GM12878 (cell line): ENCODE data around the gene ABCA4. TPM values are rescaled to one million over a fixed set of nuclear protein-coding genes. Genes with fewer than 3 reads are reported as not detected.

Experiments
- ATAC-seq: fragments of 200-7000 bp; cut with Tn5 transposase; 3 replicates; pipeline ENCODE4 v1.9.1; 2020; ENCODE audit warnings: mild to moderate bottlenecking, moderate library complexity
- BruUV-seq: library from RNA; stranded (reverse); fragments of 400-500 nt; replicated peaks from 2 replicates; lab custom pipeline; 2021; lab: Mats Ljungman, UMichigan
- CTCF ChIA-PET: fragments of 300-600 bp; sonication (Branson Sonifier 250); formaldehyde crosslinking; extraction: SDS; loops from one replicate; lab custom pipeline; 2021; ENCODE audit warnings: inconsistent platforms; lab: Yijun Ruan, JAX
- POLR2A ChIA-PET: fragments of 350-600 bp; formaldehyde crosslinking; extraction: SDS; loops from one replicate; lab custom pipeline; 2021; ENCODE audit warnings: inconsistent platforms; lab: Charles Lee
- RAD21 ChIA-PET: fragments of 300-600 bp; sonication (Branson Sonifier 250); formaldehyde crosslinking; loops from one replicate; lab custom pipeline; 2023; ENCODE audit warnings: antibody characterized with exemption; ENCODE audit not compliant: unreplicated experiment; lab: Charles Lee
- SMC1A ChIA-PET: fragments of 300-600 bp; sonication (Branson Sonifier 250); formaldehyde crosslinking; loops from one replicate; lab custom pipeline; 2023; ENCODE audit not compliant: unreplicated experiment, uncharacterized antibody; lab: Charles Lee
- DNase-seq: peaks from one replicate; pipeline ENCODE4 v3.0.0-alpha.2; 2011; ENCODE audit warnings: low read depth, low spot score
- FAIRE-seq: peaks from 3 replicates; lab custom pipeline; 2011; peaks lifted over from hg19 to GRCh38; lab: Jason Lieb, UNC
- H2AFZ ChIP-seq: 2 replicates; pipeline ENCODE4 v1.6.0; 2011; ENCODE audit warnings: low read depth, low read length, control low read depth; ENCODE audit not compliant: control insufficient read depth
- H3K27ac ChIP-seq: 2 replicates; pipeline ENCODE4 v1.5.1; 2011; ENCODE audit warnings: control low read depth; ENCODE audit not compliant: control insufficient read depth, insufficient read depth
- H3K27me3 ChIP-seq, 2 experiments: replicated peaks in 1 of 2; 2 replicates each; pipeline versions ENCODE4 v1.6.0 to v1.6.1; 2011; ENCODE audit warnings: low read length in 1 of 2; ENCODE audit not compliant: control insufficient read depth in 2 of 2, insufficient read depth in 2 of 2
- H3K36me3 ChIP-seq, 2 experiments: 2 replicates each; pipeline ENCODE4 v1.5.1; 2011; ENCODE audit warnings: low read length in 1 of 2; ENCODE audit not compliant: control insufficient read depth in 2 of 2, insufficient read depth in 2 of 2
- H3K4me1 ChIP-seq: 2 replicates; pipeline ENCODE4 v1.6.1; 2011; ENCODE audit warnings: mild to moderate bottlenecking, low read length, moderate library complexity, mixed read lengths; ENCODE audit not compliant: control insufficient read depth, insufficient read depth
- H3K4me2 ChIP-seq: 2 replicates; pipeline ENCODE4 v1.6.0; 2011; ENCODE audit warnings: control low read depth; ENCODE audit not compliant: control insufficient read depth, insufficient read depth
- H3K4me3 ChIP-seq: fragments of 200-600 bp; sonication (generic); 2 replicates; pipeline ENCODE4 v1.5.1; 2016
- H3K79me2 ChIP-seq: 2 replicates; pipeline ENCODE4 v1.6.0; 2011; ENCODE audit warnings: low read length; ENCODE audit not compliant: control insufficient read depth, insufficient read depth
- H3K9ac ChIP-seq: 2 replicates; pipeline ENCODE4 v1.8.0; 2011; ENCODE audit warnings: low read length, control low read depth, mixed read lengths; ENCODE audit not compliant: control insufficient read depth, insufficient read depth
- H3K9me3 ChIP-seq: replicated peaks from 3 replicates; pipeline ENCODE4 v1.5.1; 2011; ENCODE audit warnings: mild to moderate bottlenecking, low read length; ENCODE audit not compliant: control insufficient read depth, insufficient read depth
- H4K20me1 ChIP-seq: 2 replicates; pipeline ENCODE4 v1.6.0; 2011; ENCODE audit not compliant: control insufficient read depth, insufficient read depth
- ASH2L ChIP-seq: fragments of 300-600, 200-600 bp; sonication (generic); IDR thresholded peaks from 2 replicates; pipeline ENCODE4 v1.6.1; 2017; ENCODE audit warnings: low read depth, mild to moderate bottlenecking, borderline replicate concordance
- CBFB ChIP-seq: IDR thresholded peaks from 2 replicates; pipeline ENCODE4 v1.6.1; 2016; ENCODE audit warnings: antibody characterized with exemption, low read depth
- CREB1 ChIP-seq: IDR thresholded peaks from 2 replicates; pipeline ENCODE4 v1.6.1; 2012; ENCODE audit warnings: low read depth, mild to moderate bottlenecking, inconsistent platforms
- E4F1 ChIP-seq: fragments of 450-650 bp; IDR thresholded peaks from 2 replicates; pipeline ENCODE4 v1.6.1; 2018; ENCODE audit warnings: borderline replicate concordance, mild to moderate bottlenecking; ENCODE audit not compliant: partially characterized antibody
- FOXK2 ChIP-seq: fragments of 450-650 bp; IDR thresholded peaks from 2 replicates; pipeline ENCODE4 v1.6.1; 2017; ENCODE audit warnings: mild to moderate bottlenecking, moderate library complexity
- HDAC2 ChIP-seq: fragments of 200-600 bp; sonication (generic); IDR thresholded peaks from 2 replicates; pipeline ENCODE4 v1.6.1; 2017
- KLF5 ChIP-seq: fragments of 450-650 bp; IDR thresholded peaks from 2 replicates; pipeline ENCODE4 v1.6.1; 2014; ENCODE audit warnings: mild to moderate bottlenecking; ENCODE audit not compliant: partially characterized antibody
- NR2F1 ChIP-seq: fragments of 450-650 bp; conservative IDR thresholded peaks from 2 replicates; pipeline ENCODE4 v1.6.1; 2017; ENCODE audit warnings: mild to moderate bottlenecking
- RBBP5 ChIP-seq: fragments of 200-600 bp; sonication (generic); conservative IDR thresholded peaks from 2 replicates; pipeline ENCODE4 v1.6.1; 2016
- RCOR1 ChIP-seq: conservative IDR thresholded peaks from 2 replicates; pipeline ENCODE4 v1.6.1; 2012; ENCODE audit warnings: low read depth, low read length, improper control_type of control experiment
- RELA ChIP-seq: fragments of 450-650 bp; IDR thresholded peaks from 2 replicates; pipeline ENCODE4 v1.8.0; 2014; ENCODE audit warnings: borderline replicate concordance; ENCODE audit not compliant: partially characterized antibody
- SMC3 ChIP-seq: IDR thresholded peaks from 2 replicates; pipeline ENCODE4 v1.6.1; 2011; ENCODE audit warnings: low read length, improper control_type of control experiment, borderline replicate concordance
- ZBTB4 ChIP-seq: fragments of 450-650 bp; formaldehyde crosslinking; IDR thresholded peaks from 2 replicates; pipeline ENCODE4 v1.4.0; 2022; ENCODE audit warnings: mild to moderate bottlenecking, moderate library complexity
- ZNF592 ChIP-seq: fragments of 450-650 bp; IDR thresholded peaks from 2 replicates; pipeline ENCODE4 v1.6.1; 2017; ENCODE audit warnings: mild to moderate bottlenecking, moderate library complexity
- WGBS: methylation state at CpG from one replicate; pipeline ENCODE4 v1.1.6; 2016; ENCODE audit warnings: low lambda C conversion rate; ENCODE audit not compliant: insufficient replicate concordance, insufficient coverage; ENCODE audit errors: missing lambda C conversion rate; 5-methylcytosine and 5-hydroxymethylcytosine counted together
- in situ Hi-C: fragments of 300-500 bp; cut with MboI; formaldehyde crosslinking; loops from 9 replicates; pipeline ENCODE4 v1.14.3; 2018; ENCODE audit warnings: mixed read lengths
- intact Hi-C: fragments of 100-400 bp; cut with micrococcal nuclease; formaldehyde crosslinking; loops from one replicate; pipeline ENCODE4 v1.14.2; 2022; ENCODE audit not compliant: unreplicated experiment
- polyA plus RNA-seq, 11 experiments: library from polyadenylated mRNA; depleted of rRNA in 4 of 11; unstranded in 6 of 11; stranded (reverse) in 5 of 11; fragments of >200 nt; fragmentation: Nextera tagmentation in 4 of 11; fragmentation: Illumina TruSeq in 1 of 11; extraction: Ambion mirVana in 4 of 11; extraction: Trizol in 1 of 11; gene quantifications; 1 replicate in 1 of 11; 2 replicates in 10 of 11; pipeline versions ENCODE4 v1.2.1 to v1.2.3, GENCODE V29; 2011 to 2016; ENCODE audit warnings: inconsistent platforms in 2 of 11, missing spikeins in 2 of 11, low read depth in 1 of 11
- total RNA-seq, 4 experiments: library from RNA; depleted of rRNA in 3 of 4; stranded (reverse); fragments of >200 nt in 3 of 4; fragmentation: Illumina TruSeq in 1 of 4; extraction: Trizol in 1 of 4; gene quantifications; 2 replicates each; pipeline versions ENCODE4 v1.2.1 to v1.2.3, GENCODE V29; 2013 to 2021

ABCA4 gene
- total and polyA plus RNA-seq, 10 of the 15 experiments (the other 5 are each of a cell fraction or from before 2014, with no cell fraction given) = 0.03 to 0.28 (median 0.11) TPM; not detected in 3

- no peak overlapping the region for H3K27ac ChIP-seq
- no TSS peak for BruUV-seq
- in situ Hi-C loops (no loop called here), intact Hi-C loops (no loop called here)
- CTCF ChIA-PET = interaction anchor here (0.6 to 3.0 kb wide), 5 partner anchors 9 to 265 kb away, joined by 3 to 18 read pairs (median 6); no protein-coding TSS in a partner anchor
- H3K36me3 ChIP-seq = no peaks in the 10 kb centered on the region
- RAD21 ChIA-PET = no interaction called here
- no peaks in the 10 kb centered on the region for H3K4me1 ChIP-seq
- ATAC-seq = no peak
- POLR2A ChIA-PET = no interaction called here
- H4K20me1 ChIP-seq = no peaks in the 10 kb centered on the region; the same call in 1 of the 2 replicates
- TF ChIP-seq HDAC2 (no peak), RBBP5 (no peak), SMC3 (no peak), ZBTB4 (CRISPR knock-in tag) (no peak), CREB1 (no peak), FOXK2 (no peak), KLF5 (no peak), RELA (no peak), ASH2L (no peak), RCOR1 (no peak), CBFB (no peak), NR2F1 (no peak), E4F1 (no peak), ZNF592 (no peak)
- WGBS = 17% methylated on average over 3 of the region's 3 CpGs
- H3K9me3 ChIP-seq = no peaks in the 10 kb centered on the region
- no peak overlapping the region for H3K9ac ChIP-seq
- H3K27me3 ChIP-seq = no peaks in the 10 kb centered on the region
- no peak for DNase-seq
- SMC1A ChIA-PET = interaction anchor here (0.5 to 1.3 kb wide), 5 partner anchors 17 to 266 kb away, joined by 3 to 5 read pairs (median 3); no protein-coding TSS in a partner anchor
- no peak for FAIRE-seq
- no peak overlapping the region for H3K4me2 ChIP-seq
- H3K79me2 ChIP-seq = no peaks in the 10 kb centered on the region
- no peak overlapping the region for H2AFZ ChIP-seq
- H3K4me3 ChIP-seq = no peak overlapping the region
Observed at GRCh38 chr1:94070865-94071264, 50.1 kb downstream of the ABCA4 start.
